ENCODE measurements around the gene CCDC196. TPM values are rescaled to one million over a fixed set of nuclear protein-coding genes. Genes with fewer than 3 reads are reported as not detected.

Gene CCDC196
- total and polyA plus RNA-seq, 10 of the 15 experiments (the other 5 are each of a cell fraction or from before 2014, with no cell fraction given), result 0.03 to 0.52 (median 0.28) TPM; not detected in 7

DNA sequence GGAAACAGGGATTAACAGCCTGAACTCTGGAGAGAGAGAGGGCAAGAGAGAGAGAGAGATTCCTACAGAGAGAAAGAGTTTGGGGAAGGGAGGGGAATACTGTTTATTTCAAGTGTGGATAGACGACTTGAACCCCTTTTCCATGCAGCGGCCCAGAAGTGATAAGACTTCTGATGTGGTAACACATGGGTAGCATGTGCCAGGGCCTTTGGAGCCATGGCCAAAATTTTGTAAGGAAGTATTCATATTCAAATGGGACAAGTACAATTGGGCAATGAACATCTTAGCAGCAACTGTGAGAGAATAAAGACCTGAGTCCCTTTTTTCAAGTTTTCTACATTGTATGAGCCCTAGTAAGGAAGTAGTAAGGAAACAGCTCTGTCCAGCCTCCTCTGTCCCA lies 42.4 kb upstream of the CCDC196 start:
- in situ Hi-C loops (cut with MboI), result no loop called here

More for the DNA sequence above, 42.4 kb upstream of the CCDC196 start:
- Histone ChIP-seq H3K27me3 (replicated peaks in 1 of 2; ENCODE audit: control insufficient read depth in 2 of 2, insufficient read depth in 2 of 2, low read length in 1 of 2) (no peaks in the 10 kb centered on the region), H3K9ac (ENCODE audit: control insufficient read depth, insufficient read depth, low read length) (no peak overlapping the region), H3K27ac (ENCODE audit: control insufficient read depth, insufficient read depth) (no peak overlapping the region), H3K9me3 (replicated peaks; ENCODE audit: control insufficient read depth, insufficient read depth, low read length) (peaks cover 1% of the 10 kb centered on the region; the same call in 1 of the 3 replicates), H3K4me2 (ENCODE audit: control insufficient read depth, insufficient read depth) (no peak overlapping the region), H3K79me2 (ENCODE audit: control insufficient read depth, insufficient read depth, low read length) (no peaks in the 10 kb centered on the region), H4K20me1 (ENCODE audit: control insufficient read depth, insufficient read depth) (no peaks in the 10 kb centered on the region), H3K36me3 (ENCODE audit: control insufficient read depth in 2 of 2, insufficient read depth in 2 of 2, low read length in 1 of 2) (no peaks in the 10 kb centered on the region), H2AFZ (ENCODE audit: control insufficient read depth, low read depth, low read length) (no peak overlapping the region), H3K4me1 (ENCODE audit: control insufficient read depth, insufficient read depth, low read length) (no peaks in the 10 kb centered on the region), H3K4me3 (no peak overlapping the region)
- ChIA-PET POLR2A (no interaction called here), RAD21 (ENCODE audit: unreplicated experiment) (interaction anchor here (1.0 kb wide), 1 partner anchor 41 kb away, joined by 3 read pairs; no protein-coding TSS in a partner anchor), SMC1A (ENCODE audit: uncharacterized antibody, unreplicated experiment) (interaction anchor here (0.5 kb wide), 1 partner anchor 94 kb away, joined by 3 read pairs; no protein-coding TSS in a partner anchor), CTCF (no interaction called here)
- WGBS (ENCODE audit: insufficient coverage, insufficient replicate concordance, low lambda C conversion rate, missing lambda C conversion rate), result 96% methylated on average over 2 of the region's 2 CpGs
- BruUV-seq (replicated peaks), result no TSS peak
- DNase-seq (ENCODE audit: low read depth, low spot score) (no peak), FAIRE-seq (no peak), ATAC-seq (no peak)
- TF ChIP-seq BCLAF1 (IDR thresholded peaks at IDR 0.05) (no peak), RBBP5 (conservative IDR thresholded peaks at IDR 0.05) (no peak), EGR1 (IDR thresholded peaks at IDR 0.05; ENCODE audit: borderline replicate concordance in 1 of 2, low read depth in 2 of 2, low read length in 2 of 2) (no peak), POLR2AphosphoS5 (IDR thresholded peaks at IDR 0.05; ENCODE audit: low read length) (no peak), ZNF24 (IDR thresholded peaks at IDR 0.05) (no peak), YY1 (IDR thresholded peaks at IDR 0.05; ENCODE audit: low read depth, low read length) (no peak), TARDBP (IDR thresholded peaks at IDR 0.05; ENCODE audit: borderline replicate concordance) (no peak), CHD4 (IDR thresholded peaks at IDR 0.05) (no peak), SP1 (IDR thresholded peaks at IDR 0.05; ENCODE audit: low read depth, low read length) (no peak), POLR2AphosphoS2 (IDR thresholded peaks at IDR 0.05; ENCODE audit: low read depth, low read length) (no peak), E2F4 (IDR thresholded peaks at IDR 0.05; ENCODE audit: low read depth, low read length) (no peak), POU2F2 (IDR thresholded peaks at IDR 0.05; ENCODE audit: borderline replicate concordance, low read depth, low read length) (no peak), ESRRA (IDR thresholded peaks at IDR 0.05; ENCODE audit: low read length) (no peak), CREM (IDR thresholded peaks at IDR 0.05; ENCODE audit: low read depth) (no peak), TAF1 (IDR thresholded peaks at IDR 0.05; ENCODE audit: borderline replicate concordance, low read depth, low read length) (no peak)
- intact Hi-C loops (cut with micrococcal nuclease; ENCODE audit: unreplicated experiment), result no loop called here
